SW480 (cell line): Measurements from ENCODE around the gene OSBPL9.
"Not testable (repeated sequence)": the region's sequence is repeated elsewhere in the genome, so short reads cannot be mapped to it uniquely, and the experiment has no call there.

Source experiments
- DNase-seq: peaks from one replicate; pipeline ENCODE4 v3.0.0-alpha.2; 2016; ENCODE audit warnings: low spot score

Gene OSBPL9

DNA sequence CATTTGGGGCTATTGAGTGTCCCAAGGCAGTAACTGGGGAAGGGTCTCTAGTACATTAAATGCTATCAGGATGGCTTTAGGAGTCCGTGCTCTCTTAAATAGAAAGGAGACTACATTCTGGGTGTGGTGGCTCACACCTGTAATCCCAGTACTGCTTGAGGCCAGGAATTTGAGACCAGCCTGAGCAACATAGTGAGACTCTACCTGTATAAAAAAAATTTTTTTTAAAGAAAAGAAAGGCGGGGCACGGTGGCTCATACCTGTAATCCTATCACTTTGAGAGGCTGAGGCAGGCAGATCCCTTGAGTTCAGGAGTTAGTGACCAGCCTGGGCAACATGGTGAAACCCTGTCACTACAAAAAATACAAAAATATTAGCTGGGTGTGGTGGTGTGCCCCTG lies 21.5 kb downstream of the OSBPL9 start:
- DNase-seq: no peak

DNA sequence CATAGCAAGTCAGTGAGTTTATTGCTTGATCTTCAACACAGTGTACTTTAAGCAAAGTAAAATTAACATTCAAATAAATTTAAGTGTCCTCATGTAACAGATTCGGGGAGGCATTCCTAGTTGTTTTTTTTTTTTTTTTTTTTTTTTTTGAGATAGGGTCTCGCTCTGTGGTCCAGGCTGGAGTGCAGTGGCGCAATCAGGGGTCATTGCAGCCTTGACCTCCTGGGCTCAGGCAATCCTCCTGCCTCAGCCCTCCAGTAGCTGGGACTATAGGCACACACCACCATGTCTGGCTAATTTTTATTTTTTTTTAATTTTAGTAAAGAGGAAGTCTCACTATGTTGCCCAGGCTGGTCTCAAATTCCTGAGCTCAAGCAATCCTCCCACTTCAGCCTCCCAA lies 22.8 kb downstream of the OSBPL9 start:
- no peak for DNase-seq

DNA sequence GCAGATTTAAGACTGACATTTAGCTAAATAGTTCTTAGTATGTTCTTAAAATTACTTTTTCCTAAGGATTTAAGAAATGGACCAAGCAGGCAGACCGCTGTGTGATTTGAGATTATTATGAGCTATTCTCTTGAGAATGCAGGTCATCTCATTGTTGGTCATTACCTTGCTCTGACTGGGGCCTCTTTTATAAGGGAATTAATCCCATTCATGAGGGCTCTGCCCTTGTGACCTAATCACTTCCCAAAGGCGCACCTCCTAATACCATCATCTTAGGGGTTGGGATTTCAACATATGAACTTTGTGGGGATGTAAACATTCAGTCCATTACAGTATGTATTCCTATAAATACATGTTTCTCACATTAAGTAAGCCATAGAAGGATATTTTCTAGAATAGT lies 24.2 kb downstream of the OSBPL9 start:
- no peak for DNase-seq

DNA sequence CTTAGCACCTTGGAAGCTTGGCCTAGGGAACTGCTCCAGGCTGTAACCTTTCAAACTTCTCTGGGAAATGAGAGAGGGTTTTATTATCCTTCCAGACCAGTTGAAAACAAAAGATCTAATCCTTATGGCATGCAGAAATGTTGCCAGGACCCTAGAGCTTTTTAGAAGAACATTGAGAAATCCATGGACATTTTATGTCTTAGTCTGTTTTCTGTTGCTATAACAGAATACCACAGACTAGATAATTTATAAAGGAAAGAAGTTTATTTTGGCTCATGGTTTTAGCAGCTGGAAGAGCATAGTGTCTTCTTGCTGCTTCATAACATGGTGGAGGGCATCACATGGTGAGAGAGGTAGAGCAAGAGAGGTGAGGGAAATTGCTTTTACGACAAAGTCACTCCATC lies 25.8 kb downstream of the OSBPL9 start:
- DNase-seq: no peak

DNA sequence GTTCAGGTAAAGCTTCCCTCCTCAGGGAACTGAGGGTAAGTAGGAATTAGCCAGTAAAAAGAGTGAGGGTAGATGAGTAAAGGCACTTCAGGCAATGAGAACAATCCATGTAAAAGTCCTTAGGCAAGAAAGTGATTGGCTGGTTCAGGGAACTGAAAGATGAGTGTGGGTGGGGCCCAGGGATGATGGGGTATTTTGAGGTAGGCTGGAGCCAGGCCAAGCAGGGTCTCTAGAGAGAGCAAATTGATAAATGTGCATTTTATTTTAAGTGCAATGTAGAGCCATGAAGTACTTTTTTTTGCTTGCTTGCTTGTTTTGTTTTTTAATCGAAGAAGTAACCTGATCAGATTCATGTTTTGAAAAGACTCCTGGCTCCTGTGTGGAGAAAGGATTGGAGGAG lies 26.5 kb downstream of the OSBPL9 start:
- no peak for DNase-seq

DNA sequence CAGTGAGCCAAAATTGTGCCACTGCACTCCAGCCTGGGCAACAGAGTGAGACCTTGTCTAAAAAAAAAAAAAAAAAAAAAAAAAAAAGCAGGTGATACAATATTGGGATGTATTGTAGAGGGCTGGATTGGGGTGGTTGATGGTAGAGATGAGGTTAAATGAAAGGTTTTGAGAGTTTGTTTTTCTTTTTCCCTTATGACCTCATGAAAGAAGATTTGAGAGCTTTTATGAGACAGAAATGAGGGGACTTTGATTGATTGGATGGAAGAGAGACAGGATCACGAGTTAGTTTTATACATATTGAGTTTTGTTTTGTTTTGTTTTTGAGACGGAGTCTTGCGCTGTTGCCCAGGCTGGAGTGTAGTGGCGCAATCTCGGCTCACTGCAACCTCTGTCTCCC lies 27.1 kb downstream of the OSBPL9 start:
- DNase-seq: no peak

DNA sequence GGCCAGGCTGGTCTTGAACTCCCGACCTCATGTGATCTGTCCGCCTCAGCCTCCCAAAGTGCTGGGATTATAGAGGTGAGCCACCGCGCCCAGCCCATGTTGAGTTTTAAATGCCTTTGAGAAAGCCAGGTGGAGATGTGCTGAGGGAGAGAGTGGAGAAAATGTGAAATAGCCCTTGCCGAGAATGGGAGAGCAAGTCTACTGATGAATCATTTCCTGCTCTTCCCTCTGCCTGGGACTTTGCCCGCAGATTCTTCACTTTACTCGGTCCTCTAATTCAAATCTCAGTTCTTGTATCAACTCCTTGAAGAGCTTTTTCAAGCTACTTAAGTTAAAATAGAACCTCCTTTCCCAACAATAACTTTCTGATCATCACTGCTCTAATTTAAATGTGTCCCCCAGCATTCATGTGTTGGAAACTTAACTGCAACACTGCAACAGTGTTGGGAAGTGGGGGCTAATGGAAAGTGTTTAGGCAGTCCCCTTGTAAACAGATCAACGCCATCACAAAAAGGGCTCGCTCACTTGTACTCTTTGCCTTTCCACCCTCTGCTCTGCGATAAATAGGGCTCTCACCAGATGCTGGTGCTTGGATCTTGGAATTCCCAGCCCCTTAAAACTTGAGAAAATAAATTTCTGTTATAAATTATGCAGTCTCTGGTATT lies 27.8 kb downstream of the OSBPL9 start:
- no peak for DNase-seq

DNA sequence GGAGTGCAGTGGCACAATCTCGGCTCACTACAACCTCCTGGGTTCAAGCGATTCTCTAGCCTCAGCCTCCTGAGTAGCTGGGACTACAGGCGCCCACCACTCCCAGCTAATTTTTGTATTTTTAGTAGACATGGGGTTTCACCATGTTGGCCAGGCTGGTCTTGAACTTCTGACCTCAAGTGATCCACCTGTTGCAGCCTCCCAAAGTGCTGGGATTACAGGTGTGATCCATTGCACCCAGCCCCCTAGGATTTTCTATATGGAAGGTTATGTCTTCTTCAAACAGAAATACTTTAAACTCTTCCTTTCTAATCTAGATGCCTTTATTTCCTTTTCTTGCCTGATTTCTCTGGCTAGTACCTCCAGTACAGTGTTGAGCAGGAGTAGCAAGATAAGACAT lies 29.7 kb downstream of the OSBPL9 start:
- DNase-seq: not testable (repeated sequence)

DNA sequence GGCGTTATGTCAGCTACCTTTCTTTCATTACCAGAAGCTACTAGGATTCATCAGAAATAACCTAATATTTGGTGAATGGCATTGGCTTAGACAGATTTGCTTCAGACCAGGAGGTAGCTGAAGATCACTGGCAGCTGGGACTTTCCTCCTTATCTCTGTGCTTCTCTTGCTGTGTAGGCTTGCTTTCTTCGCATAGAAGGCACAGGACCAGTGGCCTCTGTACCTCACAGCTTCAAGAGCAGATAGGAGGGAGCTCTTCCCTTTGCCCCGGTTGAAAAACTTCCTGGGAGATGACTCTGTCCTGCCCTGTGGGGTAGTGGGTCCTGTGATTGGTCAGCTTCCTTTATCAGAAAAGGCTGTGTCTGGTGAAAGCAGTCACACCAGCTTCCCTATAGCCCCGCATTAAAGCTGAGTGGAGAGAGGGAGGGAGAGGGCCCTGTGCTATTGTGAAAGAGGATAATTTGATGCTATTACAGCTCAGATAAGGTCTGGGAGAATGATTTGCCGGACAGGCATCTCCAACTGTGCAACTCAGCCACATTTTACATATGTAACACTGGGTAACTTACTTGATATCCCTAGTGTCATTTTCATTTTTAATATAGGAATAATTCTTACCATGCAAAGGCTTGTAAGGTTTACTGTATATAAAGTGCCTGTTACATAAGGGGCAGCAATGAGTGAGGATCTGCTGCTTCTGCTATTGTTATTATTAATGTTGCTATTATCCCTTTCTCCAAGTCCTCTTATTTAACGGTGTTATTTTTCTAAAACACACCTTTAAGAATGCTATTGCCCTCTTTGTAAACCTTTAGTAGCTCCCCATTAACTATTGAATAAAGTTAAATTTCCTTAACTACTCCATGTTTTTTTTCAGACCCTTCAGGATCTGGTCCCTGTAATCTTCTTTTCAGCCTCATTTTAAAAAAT lies 31.6 kb downstream of the OSBPL9 start:
- DNase-seq: no peak

DNA sequence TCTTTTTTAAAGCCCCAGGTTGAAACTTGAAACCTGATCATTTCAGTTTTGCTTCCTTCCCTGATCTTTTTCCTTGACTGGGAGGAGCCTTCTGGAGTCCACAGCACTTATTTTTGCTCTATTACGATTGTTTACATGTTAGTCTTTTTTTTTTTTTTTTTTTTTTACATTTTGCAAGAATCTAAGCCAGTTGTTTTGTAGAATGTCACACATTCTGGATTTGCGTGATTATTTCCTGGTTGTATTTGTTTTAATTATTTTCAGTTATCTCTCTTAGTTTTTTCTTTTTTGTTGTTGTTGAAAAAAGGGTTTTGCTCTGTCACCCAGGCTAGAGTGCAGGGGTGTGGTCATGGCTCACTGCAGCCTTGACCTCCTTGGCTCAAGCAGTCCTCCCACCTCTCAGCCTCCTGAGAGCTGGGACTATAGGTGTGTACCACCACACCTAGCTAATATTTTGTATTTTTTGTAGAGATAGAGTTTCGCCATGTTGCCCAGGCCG lies 32.8 kb downstream of the OSBPL9 start:
- DNase-seq: no peak

DNA sequence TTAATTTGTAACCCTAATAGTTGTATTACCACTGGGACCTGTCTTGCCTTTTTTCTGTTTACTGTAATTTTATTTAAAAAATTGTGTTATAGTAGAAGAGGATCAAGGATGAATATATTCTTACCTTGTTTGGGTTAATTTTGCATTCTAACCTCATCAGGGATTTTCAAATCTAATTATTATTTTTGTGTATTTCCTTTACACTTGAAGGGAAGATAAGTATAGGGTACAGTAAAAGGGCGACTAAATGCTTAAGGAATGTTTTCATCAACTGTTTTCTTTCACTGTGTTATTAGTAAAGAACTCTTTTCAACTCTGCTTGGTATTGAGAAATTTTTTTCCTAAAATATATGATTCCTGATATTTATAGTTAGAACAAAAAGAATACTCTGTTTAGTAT lies 33.3 kb downstream of the OSBPL9 start:
- DNase-seq: no peak

DNA sequence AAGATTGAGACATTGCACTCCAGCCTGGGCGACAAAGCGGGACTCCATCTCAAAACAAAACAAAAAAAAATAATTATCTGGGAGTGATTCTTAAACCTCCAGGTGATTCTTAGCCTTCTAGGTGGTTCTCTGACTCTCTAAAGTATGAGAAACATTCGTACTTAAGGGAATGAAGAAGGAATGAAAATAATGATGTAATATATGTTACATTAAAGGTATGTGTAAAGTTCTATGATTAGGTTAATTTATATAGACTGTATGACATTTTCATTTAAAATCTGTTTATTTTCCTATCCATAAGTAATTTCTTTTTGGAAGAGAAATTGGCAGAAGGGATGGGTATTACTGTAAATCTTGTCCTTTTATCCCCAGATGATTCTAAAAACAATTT lies 34.7 kb downstream of the OSBPL9 start:
- DNase-seq: no peak

DNA sequence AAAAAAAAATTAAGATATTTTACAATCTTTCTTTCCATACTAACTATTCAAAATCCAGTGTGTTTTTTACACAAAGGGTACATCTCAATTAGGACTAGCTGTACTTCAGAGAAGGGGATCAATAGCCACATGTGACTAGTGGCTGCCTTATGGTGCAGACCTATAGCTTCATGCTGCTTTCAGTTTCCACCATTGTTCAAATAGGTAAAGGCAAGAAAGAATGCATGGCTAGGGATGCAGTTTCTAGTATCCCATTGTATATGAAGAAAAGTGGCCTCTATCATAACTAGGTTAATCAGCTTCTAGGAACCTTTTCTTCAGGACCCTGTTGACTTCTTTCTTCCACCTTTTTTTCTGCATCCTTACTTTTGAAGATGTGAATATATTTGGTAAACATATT lies 35.7 kb downstream of the OSBPL9 start:
- no peak for DNase-seq

DNA sequence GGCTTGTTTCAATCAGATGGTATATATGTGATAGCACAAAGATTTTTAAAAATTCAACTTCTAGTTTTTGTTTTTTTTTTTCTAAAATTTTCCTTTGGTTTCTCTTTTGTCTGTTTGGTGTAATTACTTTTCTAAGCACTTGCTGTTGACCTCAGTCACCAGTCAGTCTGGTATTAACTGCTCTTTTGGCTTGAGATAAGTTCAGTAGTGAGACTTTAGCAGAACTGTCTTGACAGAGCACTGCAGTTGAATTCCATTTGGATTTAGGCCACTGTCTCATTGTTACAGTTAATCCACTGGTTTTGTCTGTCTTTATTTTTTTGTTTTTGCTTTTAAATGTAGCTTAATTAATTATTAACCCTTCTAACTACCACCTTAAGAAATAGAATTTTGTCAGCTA lies 36.2 kb downstream of the OSBPL9 start:
- DNase-seq: no peak

DNA sequence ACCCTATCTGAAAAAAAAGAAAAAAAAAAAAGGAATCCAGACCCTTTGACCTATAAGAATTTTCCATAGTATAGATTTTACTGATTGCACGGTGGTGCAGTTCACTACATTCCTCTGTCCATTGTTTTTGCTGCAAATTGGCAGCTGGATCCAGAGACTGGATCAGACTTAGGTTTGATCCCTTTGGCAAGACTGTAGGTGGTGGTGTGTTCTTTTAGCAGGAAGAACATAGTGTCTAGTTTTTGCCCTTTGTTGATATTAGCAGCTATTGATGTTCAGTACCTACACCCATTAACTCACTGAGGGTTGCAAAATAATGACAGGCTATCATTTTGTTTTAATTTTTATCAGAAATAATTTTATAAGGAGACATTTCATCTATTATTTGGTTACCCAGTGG lies 37.1 kb downstream of the OSBPL9 start:
- DNase-seq: no peak

DNA sequence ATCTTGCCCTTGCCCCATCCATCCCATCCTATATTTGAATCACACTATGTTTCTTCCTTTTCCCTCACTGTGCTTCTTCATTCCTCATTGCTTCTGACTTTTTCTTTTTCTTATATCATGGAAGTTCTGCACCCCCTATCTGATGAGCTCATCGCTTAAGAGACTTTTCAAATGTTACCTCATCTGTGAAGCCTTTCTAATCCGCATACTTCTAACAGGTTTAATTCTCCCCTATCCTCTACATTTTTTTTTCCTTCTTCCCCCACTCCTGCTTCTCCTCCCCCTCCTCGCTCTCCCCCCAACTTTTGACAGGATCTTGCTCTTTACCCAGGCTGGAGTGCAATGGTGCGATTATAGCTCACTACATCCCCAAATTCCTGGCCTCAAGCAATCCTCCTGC lies 39.5 kb downstream of the OSBPL9 start:
- DNase-seq: no peak

DNA sequence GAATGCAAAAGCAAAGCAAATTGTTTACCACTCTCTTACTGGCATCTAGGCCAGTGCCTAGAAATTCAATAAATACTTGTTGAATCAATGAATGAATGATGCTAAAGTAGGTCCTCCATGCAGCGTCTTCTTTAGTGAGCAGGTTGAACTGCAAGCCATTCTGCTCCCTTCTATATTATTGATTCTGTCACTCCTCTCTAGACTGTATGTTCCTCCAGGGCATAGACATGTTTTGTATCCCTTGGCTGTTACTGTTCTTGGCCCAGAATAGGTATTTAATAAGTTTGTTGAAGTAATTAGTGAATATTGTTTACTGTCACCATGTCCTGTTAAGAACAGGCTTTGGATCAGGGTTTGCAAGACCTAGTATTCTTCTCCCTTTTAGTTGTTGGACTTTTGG lies 43.7 kb downstream of the OSBPL9 start:
- no peak for DNase-seq

DNA sequence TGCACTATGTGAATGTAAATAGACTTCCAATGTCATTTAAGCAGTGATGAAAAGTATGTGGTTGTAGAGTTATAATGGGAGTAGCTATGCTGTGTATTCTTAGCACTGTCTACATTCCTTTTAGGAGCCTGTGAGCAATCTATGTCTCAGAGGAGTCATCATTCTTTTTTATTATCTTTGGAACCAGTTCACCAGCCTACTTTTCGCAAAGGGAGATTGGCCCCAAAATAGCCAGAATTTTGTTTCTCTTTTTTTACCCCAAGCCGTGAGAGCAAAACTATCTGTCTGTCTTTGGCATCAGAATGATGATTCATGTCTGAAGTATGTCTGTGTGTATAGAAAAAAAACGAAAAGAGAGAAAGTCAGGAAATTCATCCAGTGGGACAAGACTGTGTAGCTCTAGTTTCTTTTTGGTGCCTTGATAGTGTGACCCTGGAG lies 44.2 kb downstream of the OSBPL9 start:
- DNase-seq: no peak

DNA sequence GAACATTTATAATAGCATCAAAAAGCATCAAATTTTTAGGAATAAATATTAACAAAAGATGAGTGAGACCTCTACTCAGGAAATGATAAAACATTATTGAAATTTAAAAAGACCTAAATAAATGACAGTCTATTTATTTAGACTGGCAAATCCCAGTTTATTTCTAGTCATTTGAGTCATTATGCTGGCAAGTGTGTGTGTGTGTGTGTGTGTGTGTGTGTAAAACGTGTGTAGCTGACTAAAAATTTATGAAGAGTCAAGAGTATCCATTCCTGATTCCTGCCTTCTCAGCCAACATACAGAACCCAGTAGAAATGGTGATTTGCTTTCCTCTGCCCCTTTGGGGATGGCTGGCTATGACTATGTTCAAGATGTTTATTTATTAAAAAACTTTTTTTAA lies 46.2 kb downstream of the OSBPL9 start:
- no peak for DNase-seq

DNA sequence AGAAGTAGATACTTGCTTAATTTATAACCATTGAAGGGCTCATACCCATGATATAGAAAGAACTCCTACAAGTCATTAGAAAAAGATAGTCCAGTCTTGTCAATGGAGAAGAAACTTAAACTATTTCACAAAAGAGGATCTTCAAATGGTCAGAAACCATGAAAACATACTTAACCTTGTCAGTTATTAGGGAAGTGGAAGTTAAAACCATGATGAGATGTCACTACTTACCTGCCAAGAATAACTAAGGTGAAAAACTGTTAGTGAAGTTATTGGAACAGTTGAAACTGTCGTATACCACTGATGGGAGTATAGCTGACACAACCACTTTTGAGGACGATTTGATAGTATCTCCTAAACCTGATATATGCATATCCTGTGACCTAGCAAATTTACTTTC lies 46.8 kb downstream of the OSBPL9 start:
- no peak for DNase-seq

DNA sequence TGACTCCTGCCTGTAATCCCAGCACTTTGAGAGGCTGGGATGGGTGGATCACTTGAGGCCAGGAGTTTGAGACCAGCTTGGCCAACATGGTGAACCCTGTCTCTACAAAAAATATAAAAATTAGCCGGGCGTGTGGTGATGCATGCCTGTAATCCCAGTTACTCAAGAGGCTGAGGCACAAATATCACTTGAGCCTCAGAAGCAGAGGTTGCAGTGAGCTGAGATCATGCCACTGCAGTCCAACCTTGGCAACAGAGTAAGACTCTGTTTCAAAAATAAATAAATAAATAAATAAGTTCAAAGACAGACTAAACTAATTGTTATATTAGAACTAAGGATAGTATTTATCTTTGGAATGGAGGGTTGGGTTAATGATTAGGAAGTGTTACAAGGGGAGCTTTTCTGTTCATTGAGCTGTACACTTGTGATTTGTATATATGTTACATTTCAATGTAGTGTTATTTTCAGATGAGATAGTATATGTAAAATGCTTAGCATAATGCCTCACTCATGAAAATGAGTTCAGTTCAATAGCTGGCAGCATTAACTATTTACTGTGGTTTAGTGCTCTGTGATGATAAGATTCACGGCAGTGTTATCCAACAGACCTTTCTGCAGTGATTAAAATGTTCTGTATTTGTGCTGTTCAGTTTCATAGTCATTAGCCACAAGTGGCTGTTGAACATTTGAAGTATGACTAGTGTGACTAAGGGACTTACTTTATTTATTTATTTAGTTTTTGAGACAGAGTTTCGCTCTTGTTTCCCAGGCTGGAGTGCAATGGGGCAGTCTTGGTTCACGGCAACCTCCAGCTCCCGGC lies 47.7 kb downstream of the OSBPL9 start:
- DNase-seq: no peak

DNA sequence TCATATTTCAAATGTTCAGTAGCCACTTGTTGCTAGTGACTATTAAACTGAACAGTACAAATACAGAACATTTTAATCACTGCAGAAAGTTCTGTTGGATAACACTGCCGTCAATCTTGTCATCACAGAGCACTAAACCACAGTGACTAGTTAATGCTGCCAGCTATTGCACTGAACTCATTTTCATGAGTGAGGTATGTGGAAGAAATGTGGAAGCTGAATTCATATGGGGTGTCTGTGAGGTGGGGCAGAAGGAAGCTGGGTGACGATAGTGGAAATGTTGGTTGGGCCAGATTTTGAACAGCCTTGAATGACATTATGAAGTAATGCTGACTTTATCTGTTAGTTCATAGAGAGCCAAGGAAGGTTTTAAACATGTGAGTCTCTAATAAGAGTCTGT lies 49.6 kb downstream of the OSBPL9 start:
- DNase-seq: no peak

DNA sequence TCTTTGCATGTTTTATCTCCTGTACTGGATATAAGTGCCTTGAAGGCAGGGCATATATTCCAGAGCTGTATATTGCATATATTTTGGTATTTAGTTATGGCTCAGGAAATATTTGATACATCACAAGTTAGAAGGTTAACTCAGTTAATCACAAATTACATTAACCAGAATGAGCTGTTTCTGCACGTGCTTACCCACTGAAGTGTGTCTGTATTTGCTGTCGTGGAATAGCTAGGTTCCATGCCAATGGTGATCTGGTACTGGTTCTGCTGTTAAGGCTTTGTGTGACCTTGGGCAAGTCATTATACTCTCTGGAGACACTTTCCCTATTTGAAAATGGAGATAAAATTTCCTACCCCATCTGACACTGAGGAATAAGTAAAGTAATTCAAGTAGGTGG lies 50.7 kb downstream of the OSBPL9 start:
- DNase-seq: no peak
